Gastroesophageal sphincter (tissue), 4 donors: ENCODE data around the gene HNRNPR. TPM values are rescaled to one million over a fixed set of nuclear protein-coding genes. Genes with fewer than 3 reads are reported as not detected.

Experiments
- ATAC-seq: fragments of 150-250 bp; one replicate; pipeline ENCODE4 v1.9.1; 2016; ENCODE audit warnings: mild to moderate bottlenecking, moderate library complexity
- H3K27ac ChIP-seq, 4 donors: fragments of 200-600 bp; sonication (generic) in 3 of 4; 1 replicate in 3 of 4; 2 replicates in 1 of 4; pipeline ENCODE4 v1.5.1; 2016 to 2019
- H3K27me3 ChIP-seq: fragments of 200-600 bp; sonication (generic); one replicate; pipeline ENCODE4 v1.5.1; 2019
- H3K36me3 ChIP-seq, 2 donors: fragments of 200-600 bp; sonication (generic); one replicate each; pipeline ENCODE4 v1.5.1; 2019; ENCODE audit warnings: control low read depth in 1 of 2
- H3K4me1 ChIP-seq, 3 donors: fragments of 200-600 bp; sonication (generic); 1 replicate in 2 of 3; 2 replicates in 1 of 3; pipeline ENCODE4 v1.5.1; 2016 to 2019; ENCODE audit warnings: control low read depth in 2 of 3
- H3K4me3 ChIP-seq, 2 donors: fragments of 200-600 bp; sonication (generic); one replicate each; pipeline ENCODE4 v1.5.1; 2019; ENCODE audit warnings: mild to moderate bottlenecking in 1 of 2, moderate library complexity in 1 of 2
- H3K9me3 ChIP-seq, 3 donors: fragments of 200-600 bp; sonication (generic); one replicate each; pipeline ENCODE4 v1.5.1; 2017 to 2019; ENCODE audit warnings: control low read depth in 2 of 3
- CTCF ChIP-seq, 4 experiments: fragments of 200-600 bp in 2 of 4; fragments of 450-650 bp in 2 of 4; sonication (generic) in 1 of 4; IDR thresholded peaks; one replicate each; pipeline ENCODE4 v1.5.1; 2017 to 2019; ENCODE audit warnings: antibody characterized with exemption in 4 of 4, mild to moderate bottlenecking in 2 of 4, moderate library complexity in 2 of 4
- EP300 ChIP-seq: sonication (generic); formaldehyde crosslinking; IDR thresholded peaks from one replicate; pipeline ENCODE4 v1.6.1; 2017; ENCODE audit warnings: antibody characterized with exemption, mild to moderate bottlenecking
- POLR2A ChIP-seq, 2 donors: fragments of 450-650 bp; IDR thresholded peaks; one replicate each; pipeline ENCODE4 v1.6.1; 2017; ENCODE audit warnings: antibody characterized with exemption in 2 of 2, mild to moderate bottlenecking in 2 of 2, moderate library complexity in 1 of 2
- POLR2AphosphoS5 ChIP-seq: sonication (generic); formaldehyde crosslinking; IDR thresholded peaks from one replicate; pipeline ENCODE4 v1.6.1; 2017; ENCODE audit warnings: antibody characterized with exemption
- WGBS, 2 donors: methylation state at CpG; one replicate each; pipeline ENCODE4 v1.1.5; 2018; ENCODE audit warnings: low coverage in 1 of 2; 5-methylcytosine and 5-hydroxymethylcytosine counted together
- total RNA-seq, 4 donors: library from RNA; depleted of rRNA; stranded (reverse); fragments of >200 nt; gene quantifications; one replicate each; pipeline ENCODE4 v1.1.0, GENCODE V29; 2016

HNRNPR gene
- total RNA-seq, 4 donors from 2014 or later: 67.5 to 91.1 (median 73.6) TPM

- Histone ChIP-seq H3K4me3 (peak overlapping the region; percentile 64 to 93), H3K9me3 (no peaks in the 10 kb centered on the region), H3K36me3 (no peaks in the 10 kb centered on the region), H3K27me3 (no peaks in the 10 kb centered on the region), H3K4me1 (peaks cover 5 to 55% (median 24%) of the 10 kb centered on the region in 3 donors), H3K27ac (peak overlapping the region; percentile 87 to 99 (median 98))
- TF ChIP-seq POLR2A (IDR thresholded peaks at IDR 0.05) (no peak), CTCF (IDR thresholded peaks at IDR 0.05) (no peak), EP300 (no peak), POLR2AphosphoS5 (no peak)
- 0 to 6% methylated on average over 6 to 14 of the region's 66 CpGs for WGBS, 2 donors
- ATAC-seq: peak; percentile 35
Observed at GRCh38 chr1:23343221-23344110, 618 bp downstream of the HNRNPR start.

- H3K36me3 ChIP-seq: peaks cover 0 to 8% of the 10 kb centered on the region in 2 donors
- no peak for TF ChIP-seq CTCF (IDR thresholded peaks at IDR 0.05)
- no peak for TF ChIP-seq EP300
- no peak for TF ChIP-seq POLR2A (IDR thresholded peaks at IDR 0.05)
- no peak for TF ChIP-seq POLR2AphosphoS5
- peaks cover 5 to 68% (median 24%) of the 10 kb centered on the region in 3 donors for H3K4me1 ChIP-seq
- H3K9me3 ChIP-seq: no peaks in the 10 kb centered on the region
- peak overlapping the region in 3 of 4 donors; percentile 97 to 99 (median 98) for H3K27ac ChIP-seq
- 4 to 8% methylated on average over 9 to 10 of the region's 10 CpGs for WGBS, 2 donors
- H3K27me3 ChIP-seq: no peaks in the 10 kb centered on the region
- peak overlapping the region; percentile 10 to 93 for H3K4me3 ChIP-seq
- no peak for ATAC-seq
Observed at GRCh38 chr1:23341931-23342692, 2.0 kb downstream of the HNRNPR start.

DNA sequence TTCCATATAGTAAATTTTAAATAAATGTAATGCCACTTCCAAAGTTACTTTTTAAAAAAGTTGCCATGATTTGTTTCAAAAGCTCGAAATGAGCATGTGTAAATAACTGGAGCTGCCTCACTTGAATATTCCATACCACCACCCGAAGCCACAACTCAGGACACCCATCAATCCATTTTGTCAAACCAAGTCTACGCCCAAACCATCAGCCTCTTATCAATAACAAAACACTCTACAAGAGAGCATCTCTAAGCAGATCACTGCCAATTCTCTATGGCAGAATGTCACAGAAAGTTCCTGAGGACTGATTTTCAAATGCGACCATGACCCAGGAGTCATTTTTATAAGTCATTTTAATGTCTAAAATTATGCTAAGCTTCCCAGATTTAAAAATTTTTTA, 4.5 kb downstream of the HNRNPR start:
- Histone ChIP-seq H3K4me3 (no peak overlapping the region), H3K36me3 (peaks cover 0 to 32% of the 10 kb centered on the region in 2 donors), H3K27me3 (no peaks in the 10 kb centered on the region), H3K4me1 (peaks cover 5 to 64% (median 24%) of the 10 kb centered on the region in 3 donors), H3K9me3 (no peaks in the 10 kb centered on the region), H3K27ac (no peak overlapping the region)
- TF ChIP-seq POLR2A (IDR thresholded peaks at IDR 0.05): no peak
- no peak for TF ChIP-seq CTCF (IDR thresholded peaks at IDR 0.05)
- TF ChIP-seq EP300: no peak
- TF ChIP-seq POLR2AphosphoS5: no peak
- no peak for ATAC-seq
- 55 to 72% methylated on average over 3 to 4 of the region's 4 CpGs for WGBS, 2 donors

- Histone ChIP-seq H3K4me3 (no peak overlapping the region), H3K4me1 (peaks cover 5 to 61% (median 24%) of the 10 kb centered on the region in 3 donors), H3K9me3 (no peaks in the 10 kb centered on the region), H3K36me3 (peaks cover 0 to 49% of the 10 kb centered on the region in 2 donors), H3K27me3 (no peaks in the 10 kb centered on the region), H3K27ac (no peak overlapping the region)
- TF ChIP-seq POLR2A (IDR thresholded peaks at IDR 0.05) (no peak), POLR2AphosphoS5 (no peak), EP300 (no peak), CTCF (IDR thresholded peaks at IDR 0.05) (no peak)
- WGBS, 2 donors: 50 to 70% methylated on average over 2 of the region's 2 CpGs
- no peak for ATAC-seq
Observed at GRCh38 chr1:23337869-23338268, 6.2 kb downstream of the HNRNPR start.
